Colonic mucosa (tissue), 4 donors: Measurements from ENCODE around the gene CYP4F8. TPM values are rescaled to one million over a fixed set of nuclear protein-coding genes. Genes with fewer than 3 reads are reported as not detected.

ENCODE experiments used
- DNase-seq: peaks from one replicate; pipeline ENCODE4 v3.0.0-alpha.2; 2020
- H3K27ac ChIP-seq: fragments of 200-600 bp; one replicate; pipeline ENCODE4 v1.8.0; 2021
- H3K27me3 ChIP-seq: fragments of 200-600 bp; one replicate; pipeline ENCODE4 v1.8.0; 2021
- H3K36me3 ChIP-seq: fragments of 200-600 bp; one replicate; pipeline ENCODE4 v1.8.0; 2021
- H3K4me1 ChIP-seq: fragments of 200-600 bp; one replicate; pipeline ENCODE4 v1.8.0; 2021; ENCODE audit warnings: mild to moderate bottlenecking
- H3K4me3 ChIP-seq: fragments of 200-600 bp; one replicate; pipeline ENCODE4 v1.8.0; 2021
- H3K9ac ChIP-seq, 2 donors: one replicate each; pipeline ENCODE4 v1.7.0; 2013; ENCODE audit warnings: control low read depth in 2 of 2, low read depth in 2 of 2, low read length in 2 of 2
- H3K9me3 ChIP-seq: fragments of 200-600 bp; one replicate; pipeline ENCODE4 v1.8.0; 2021
- CTCF ChIP-seq: fragments of 200-600 bp; IDR thresholded peaks from one replicate; pipeline ENCODE4 v1.8.0; 2022; ENCODE audit warnings: antibody characterized with exemption, mild to moderate bottlenecking
- intact Hi-C: fragments of 100-400 bp; cut with DNase I; formaldehyde crosslinking; loops from one replicate; pipeline ENCODE4 v1.14.1; 2022
- total RNA-seq, 2 donors: library from RNA; stranded (reverse); fragmentation: NEBNext Ultra II Directional in 1 of 2; extraction: Animal tissue kit (Norgen Biotek cat#: 25700) in 1 of 2; gene quantifications; one replicate each; pipeline ENCODE4 v1.2.1, GENCODE V29; 2021
- donor health status: healthy.
- donor health status: DM: no; HTN: no; CAD: no.
- donor health status: DM: no; HTN: no; CAD: no.

The CYP4F8 gene
- total RNA-seq, 2 donors from 2014 or later: not detected

- H3K4me3 ChIP-seq: no peak overlapping the region
- H3K9ac ChIP-seq: no peak overlapping the region
- H3K36me3 ChIP-seq: no peaks in the 10 kb centered on the region
- H3K9me3 ChIP-seq: no peaks in the 10 kb centered on the region
- no peak for TF ChIP-seq CTCF
- DNase-seq: no peak
- no peak overlapping the region for H3K27ac ChIP-seq
- intact Hi-C loops: no loop called here
- H3K27me3 ChIP-seq: no peaks in the 10 kb centered on the region
- H3K4me1 ChIP-seq: no peaks in the 10 kb centered on the region
These were observed 31.7 kb upstream of the CYP4F8 start for GRCh38 chr19:15583346-15583745.

GRCh38 chr19:15584095-15584494 is 30.9 kb upstream of the CYP4F8 start:
- no peaks in the 10 kb centered on the region for H3K27me3 ChIP-seq
- intact Hi-C loops: no loop called here
- no peaks in the 10 kb centered on the region for H3K9me3 ChIP-seq
- no peaks in the 10 kb centered on the region for H3K36me3 ChIP-seq
- DNase-seq: no peak
- no peak overlapping the region for H3K27ac ChIP-seq
- TF ChIP-seq CTCF: no peak
- H3K4me1 ChIP-seq: no peaks in the 10 kb centered on the region
- no peak overlapping the region for H3K9ac ChIP-seq
- H3K4me3 ChIP-seq: no peak overlapping the region

- H3K4me1 ChIP-seq: no peaks in the 10 kb centered on the region
- no peak overlapping the region for H3K4me3 ChIP-seq
- H3K9ac ChIP-seq: no peak overlapping the region
- H3K9me3 ChIP-seq: no peaks in the 10 kb centered on the region
- H3K36me3 ChIP-seq: no peaks in the 10 kb centered on the region
- TF ChIP-seq CTCF: peak; percentile 79
- DNase-seq: peak; percentile 85
- H3K27ac ChIP-seq: no peak overlapping the region
- intact Hi-C loops: no loop called here
- no peaks in the 10 kb centered on the region for H3K27me3 ChIP-seq
These were observed 30.4 kb upstream of the CYP4F8 start for GRCh38 chr19:15584541-15585115.

- no peak overlapping the region for H3K27ac ChIP-seq
- H3K9me3 ChIP-seq: no peaks in the 10 kb centered on the region
- H3K9ac ChIP-seq: no peak overlapping the region
- no peaks in the 10 kb centered on the region for H3K27me3 ChIP-seq
- H3K36me3 ChIP-seq: no peaks in the 10 kb centered on the region
- H3K4me3 ChIP-seq: no peak overlapping the region
- no peak for DNase-seq
- TF ChIP-seq CTCF: no peak
- no peaks in the 10 kb centered on the region for H3K4me1 ChIP-seq
- intact Hi-C loops: no loop called here
These were observed 27.4 kb upstream of the CYP4F8 start for GRCh38 chr19:15587663-15588062.

DNA sequence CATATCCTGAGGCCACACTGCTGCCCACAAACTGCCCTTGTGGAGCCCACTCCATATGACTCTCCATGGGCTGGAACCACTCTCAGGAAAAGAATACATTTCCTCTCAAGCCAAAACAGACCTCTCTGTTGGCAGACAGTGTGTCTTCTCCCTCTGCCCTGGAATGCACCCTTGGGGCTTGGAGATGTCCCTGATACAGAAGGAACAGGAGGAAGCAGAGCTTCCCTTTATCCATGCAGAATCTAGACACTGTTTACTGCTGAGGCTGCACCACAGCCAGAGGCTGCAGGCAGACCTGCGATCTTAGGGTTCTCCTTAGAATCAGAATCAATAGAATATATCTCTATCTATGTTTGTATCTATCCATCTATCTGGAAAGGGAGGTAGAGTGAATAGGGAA is 26.8 kb upstream of the CYP4F8 start:
- Histone ChIP-seq H3K4me3 (no peak overlapping the region), H3K27me3 (no peaks in the 10 kb centered on the region), H3K9ac (no peak overlapping the region), H3K4me1 (no peaks in the 10 kb centered on the region), H3K27ac (no peak overlapping the region), H3K36me3 (no peaks in the 10 kb centered on the region), H3K9me3 (no peaks in the 10 kb centered on the region)
- intact Hi-C loops: no loop called here
- DNase-seq: no peak
- no peak for TF ChIP-seq CTCF
